Naive thymus-derived CD4-positive, alpha-beta T cell (primary cell): Measurements from ENCODE around the gene RPS6KL1. TPM values are rescaled to one million over a fixed set of nuclear protein-coding genes. Genes with fewer than 3 reads are reported as not detected.

Experiments used
- ATAC-seq: fragments of 150-1000 bp; cut with Tn5 transposase; 2 replicates; pipeline ENCODE4 v1.10.0; 2021; ENCODE audit warnings: mild to moderate bottlenecking, moderate library complexity
- CTCF ChIA-PET: fragments of 350-600 bp; sonication (Branson Sonifier 250); formaldehyde crosslinking; loops from one replicate; lab custom pipeline; 2021; ENCODE audit warnings: antibody characterized with exemption; lab: Charles Lee
- POLR2A ChIA-PET: fragments of 350-600 bp; sonication (Branson Sonifier 250); formaldehyde crosslinking; loops from one replicate; lab custom pipeline; 2021; ENCODE audit warnings: antibody characterized with exemption, inconsistent platforms; lab: Charles Lee
- DNase-seq, 9 donors: peaks; one replicate each; pipeline versions ENCODE4 v3.0.0 to v3.0.0-alpha.2; 2020 to 2022; ENCODE audit warnings: mixed read lengths in 1 of 9
- H3K27ac ChIP-seq: one replicate; pipeline ENCODE4 v1.7.0; 2013; ENCODE audit warnings: mild to moderate bottlenecking, low read depth, low read length, moderate library complexity
- H3K27me3 ChIP-seq, 2 donors: one replicate each; pipeline ENCODE4 v1.7.0; 2013; ENCODE audit warnings: low read length in 2 of 2, mild to moderate bottlenecking in 2 of 2, moderate library complexity in 2 of 2; ENCODE audit not compliant: control insufficient read depth in 2 of 2, insufficient read depth in 2 of 2
- H3K36me3 ChIP-seq, 3 experiments: 1 replicate in 2 of 3; 2 replicates in 1 of 3; pipeline ENCODE4 v1.7.0; 2013; ENCODE audit warnings: low read length in 3 of 3, mild to moderate bottlenecking in 3 of 3, moderate library complexity in 1 of 3; ENCODE audit not compliant: insufficient read depth in 3 of 3, control insufficient read depth in 2 of 3
- H3K4me1 ChIP-seq, 2 donors: one replicate each; pipeline ENCODE4 v1.7.0; 2013; ENCODE audit warnings: low read length in 2 of 2, mild to moderate bottlenecking in 2 of 2, moderate library complexity in 1 of 2; ENCODE audit not compliant: control insufficient read depth in 2 of 2, insufficient read depth in 2 of 2
- H3K4me3 ChIP-seq: 2 replicates; pipeline ENCODE4 v1.7.0; 2013; ENCODE audit warnings: mild to moderate bottlenecking, low read length
- H3K9me3 ChIP-seq, 3 experiments: 1 replicate in 2 of 3; 2 replicates in 1 of 3; pipeline ENCODE4 v1.7.0; 2013; ENCODE audit warnings: low read length in 3 of 3; ENCODE audit not compliant: control insufficient read depth in 2 of 3
- H3K27ac Mint-ChIP-seq, 9 donors: one replicate each; pipeline ENCODE4 v1.8.0; 2020 to 2022; ENCODE audit warnings: mixed read lengths in 9 of 9, mild to moderate bottlenecking in 8 of 9, moderate library complexity in 5 of 9, inconsistent platforms in 2 of 9
- H3K27me3 Mint-ChIP-seq, 5 donors: one replicate each; pipeline ENCODE4 v1.8.0; 2021 to 2022; ENCODE audit warnings: mixed read lengths in 5 of 5, mild to moderate bottlenecking in 1 of 5
- H3K36me3 Mint-ChIP-seq, 5 donors: one replicate each; pipeline ENCODE4 v1.8.0; 2020 to 2022; ENCODE audit warnings: mixed read lengths in 5 of 5, mild to moderate bottlenecking in 3 of 5, inconsistent platforms in 1 of 5
- H3K4me1 Mint-ChIP-seq, 7 donors: one replicate each; pipeline ENCODE4 v1.8.0; 2020 to 2022; ENCODE audit warnings: mixed read lengths in 7 of 7, mild to moderate bottlenecking in 3 of 7, inconsistent platforms in 1 of 7
- H3K4me3 Mint-ChIP-seq, 10 donors: one replicate each; pipeline ENCODE4 v1.8.0; 2020 to 2022; ENCODE audit warnings: mild to moderate bottlenecking in 10 of 10, mixed read lengths in 10 of 10, moderate library complexity in 6 of 10, inconsistent platforms in 2 of 10
- H3K9me3 Mint-ChIP-seq, 11 donors: one replicate each; pipeline ENCODE4 v1.8.0; 2020 to 2022; ENCODE audit warnings: mixed read lengths in 11 of 11, mild to moderate bottlenecking in 4 of 11, inconsistent platforms in 1 of 11, moderate library complexity in 1 of 11
- intact Hi-C, 2 donors: fragments of 100-400 bp; cut with micrococcal nuclease; formaldehyde crosslinking; loops; one replicate each; pipeline ENCODE4 v1.15.1; 2023
- polyA plus RNA-seq, 2 donors: library from polyadenylated mRNA; unstranded; fragments of 300-500 nt; fragmentation: Illumina TruSeq; gene quantifications; one replicate each; pipeline ENCODE4 v1.2.3, GENCODE V29; 2021
- total RNA-seq, 6 experiments: library from RNA in 5 of 6; stranded (reverse) in 5 of 6; gene quantifications; 1 replicate in 5 of 6; 2 replicates in 1 of 6; pipeline ENCODE4 v1.2.3 and lab custom pipeline; 2021 to 2026

RPS6KL1 gene
- total and polyA plus RNA-seq, 7 experiments from 2014 or later, result 2.0 to 12.8 (median 5.7) TPM

DNA sequence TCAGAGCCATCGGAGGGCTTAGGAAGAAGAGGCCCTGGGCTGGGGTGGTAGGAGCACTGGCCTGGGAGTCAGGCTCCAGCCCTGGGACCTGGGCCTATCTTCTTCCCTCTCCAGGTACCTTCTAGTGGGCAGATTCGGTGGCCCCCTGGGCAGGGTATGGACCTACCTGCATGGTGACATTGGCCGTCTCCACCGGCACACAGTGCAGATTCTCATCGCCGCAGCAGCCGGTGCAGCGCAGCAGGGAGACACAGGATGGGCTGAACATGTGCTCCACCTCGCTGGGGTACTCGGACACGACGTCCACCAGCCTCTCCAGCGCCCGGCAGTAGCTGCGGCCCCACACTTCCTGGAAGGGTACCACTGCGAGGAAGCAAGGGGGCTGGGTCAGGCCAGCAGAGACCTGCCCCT is 26.1 kb upstream of the RPS6KL1 start:
- H3K36me3 ChIP-seq, result no peaks in the 10 kb centered on the region
- Mint-ChIP-seq H3K9me3 (no peaks in the 10 kb centered on the region), H3K4me1 (peaks cover 6 to 9% (median 7%) of the 10 kb centered on the region in 7 donors), H3K4me3 (no peak overlapping the region), H3K36me3 (no peaks in the 10 kb centered on the region), H3K27me3 (peaks cover 0 to 7% (median 5%) of the 10 kb centered on the region in 5 donors), H3K27ac (peak overlapping the region in 1 of 9 donors; percentile 53)
- no peak for ATAC-seq
- H3K4me1 ChIP-seq, result no peaks in the 10 kb centered on the region
- POLR2A ChIA-PET, result no interaction called here
- peaks cover 0 to 7% of the 10 kb centered on the region in 2 donors for H3K27me3 ChIP-seq
- H3K27ac ChIP-seq, result no peak overlapping the region
- CTCF ChIA-PET, result interaction anchor here (0.7 to 1.1 kb wide), 4 partner anchors 43 to 340 kb away, joined by 3 to 5 read pairs (median 4); no protein-coding TSS in a partner anchor
- no peaks in the 10 kb centered on the region for H3K9me3 ChIP-seq
- no peak for DNase-seq
- intact Hi-C loops, result loop anchor here in 1 of 2 donors (5.0 to 10.0 kb wide), 2 partner anchors 118 to 356 kb away; partner anchors contain the start of gene ZC2HC1C
- no peak overlapping the region for H3K4me3 ChIP-seq

DNA sequence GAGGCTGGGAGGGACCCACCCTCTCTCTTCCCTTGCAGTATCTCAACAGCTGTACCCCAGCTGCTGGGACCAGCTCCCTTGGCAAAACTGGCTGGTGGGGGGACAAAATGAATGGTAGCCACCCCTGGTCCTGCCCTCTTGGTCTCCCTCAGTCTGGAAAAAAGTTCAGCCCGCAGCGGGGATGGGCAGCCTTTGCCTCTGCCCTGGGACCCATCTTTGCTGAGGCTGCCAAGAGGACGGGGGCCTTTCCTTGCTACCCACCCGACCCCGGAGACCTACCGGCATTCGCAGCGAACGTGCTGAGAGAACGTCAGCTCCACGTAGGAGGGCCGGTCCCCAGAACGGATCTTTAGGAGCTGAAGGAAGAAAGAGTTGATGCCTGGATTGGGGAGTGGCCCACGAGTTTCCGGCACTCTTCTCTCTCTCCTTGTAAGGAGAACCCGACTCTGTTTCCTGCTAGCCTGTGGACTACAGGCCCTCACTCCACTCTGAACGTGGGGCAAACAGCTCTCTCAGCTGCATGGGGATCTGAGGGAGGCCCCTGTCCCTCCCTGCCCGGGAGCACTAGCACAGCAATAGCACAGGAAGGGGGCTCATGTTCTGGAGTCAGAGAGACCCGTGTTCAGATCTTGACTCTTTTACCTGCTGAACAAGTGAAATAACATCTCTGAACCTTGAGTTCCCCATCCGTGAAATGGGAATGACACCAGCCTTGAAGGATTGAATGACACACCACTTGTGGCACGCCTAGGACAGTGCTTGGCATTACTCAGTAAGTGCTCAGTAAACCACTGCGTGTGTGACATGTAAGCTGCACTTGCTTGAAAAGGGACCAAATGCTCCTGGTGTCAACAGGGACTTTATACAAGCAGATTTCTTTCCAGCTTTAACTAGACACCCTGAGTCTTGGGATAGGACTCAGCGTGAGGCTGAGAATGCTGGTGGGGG is 25.4 kb upstream of the RPS6KL1 start:
- Mint-ChIP-seq H3K36me3 (no peaks in the 10 kb centered on the region), H3K27ac (peak overlapping the region in 1 of 9 donors; percentile 53), H3K4me1 (peaks cover 6 to 11% (median 9%) of the 10 kb centered on the region in 7 donors), H3K9me3 (no peaks in the 10 kb centered on the region), H3K27me3 (peaks cover 0 to 7% (median 2%) of the 10 kb centered on the region in 5 donors), H3K4me3 (no peak overlapping the region)
- DNase-seq (no peak), ATAC-seq (no peak)
- H3K4me1 ChIP-seq, result no peaks in the 10 kb centered on the region
- H3K27ac ChIP-seq, result no peak overlapping the region
- peaks cover 0 to under 1% of the 10 kb centered on the region in 2 donors for H3K27me3 ChIP-seq
- POLR2A ChIA-PET, result interaction anchor here (0.6 kb wide), 1 partner anchor 302 kb away, joined by 3 read pairs; no protein-coding TSS in a partner anchor
- H3K9me3 ChIP-seq, result no peaks in the 10 kb centered on the region
- CTCF ChIA-PET, result interaction anchor here (1.0 to 3.6 kb wide), 4 partner anchors 19 to 340 kb away, joined by 3 to 19 read pairs (median 4); no protein-coding TSS in a partner anchor
- H3K4me3 ChIP-seq, result no peak overlapping the region
- intact Hi-C loops, result loop anchor here in 1 of 2 donors (5.0 to 10.0 kb wide), 2 partner anchors 119 to 356 kb away; partner anchors contain the start of gene ZC2HC1C
- H3K36me3 ChIP-seq, result no peaks in the 10 kb centered on the region

DNA sequence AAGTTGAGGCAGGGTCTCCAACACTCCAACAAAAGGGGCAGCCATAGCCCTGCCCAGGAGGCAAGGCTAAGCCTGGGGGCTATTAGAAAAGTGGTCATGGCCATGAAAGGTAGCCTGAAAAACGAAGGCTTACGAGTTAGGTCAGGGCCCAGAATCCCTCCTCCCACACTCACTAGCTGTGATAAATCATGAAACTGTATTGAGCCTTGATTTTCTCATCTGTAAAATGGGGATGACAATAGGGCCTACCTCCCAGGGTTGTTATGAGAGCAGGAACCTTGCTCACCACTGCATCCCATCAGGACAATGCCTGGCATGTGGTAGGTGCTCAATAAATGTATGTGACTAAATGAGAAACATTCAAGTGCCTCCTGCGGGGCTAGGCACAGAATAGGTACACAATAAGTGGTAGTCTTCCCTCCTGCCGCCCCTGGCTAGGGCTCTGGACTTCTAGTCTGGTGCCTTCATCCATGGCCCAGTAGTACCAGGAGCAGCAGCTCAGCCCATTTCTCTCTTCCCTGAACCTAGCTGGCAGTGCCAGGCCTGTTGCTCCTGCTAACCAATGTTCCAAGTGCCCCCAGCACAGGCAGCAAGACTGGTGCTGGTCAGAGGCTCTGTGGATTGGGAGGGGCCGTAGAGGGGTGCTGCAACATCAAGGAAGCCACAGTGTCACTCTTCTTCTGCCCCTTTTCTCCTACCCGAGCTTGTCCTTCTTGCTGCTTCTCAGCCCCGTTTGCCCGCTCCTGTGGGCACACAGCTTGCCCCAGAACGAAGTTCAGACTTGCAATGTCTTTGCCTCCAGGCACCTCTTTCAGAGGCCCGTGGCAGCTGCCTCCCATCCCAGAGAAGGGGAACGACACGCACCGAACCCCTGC is 24.5 kb upstream of the RPS6KL1 start:
- CTCF ChIA-PET, result interaction anchor here (0.6 to 3.6 kb wide), 6 partner anchors 16 to 339 kb away, joined by 3 to 19 read pairs (median 3); no protein-coding TSS in a partner anchor
- intact Hi-C loops, result loop anchor here in 1 of 2 donors (5.0 to 10.0 kb wide), 2 partner anchors 120 to 357 kb away; partner anchors contain the start of gene ZC2HC1C
- no peak overlapping the region for H3K4me3 Mint-ChIP-seq
- peaks cover 0 to 4% (median 0%) of the 10 kb centered on the region in 5 donors for H3K27me3 Mint-ChIP-seq
- no peaks in the 10 kb centered on the region for H3K36me3 Mint-ChIP-seq
- DNase-seq (no peak), ATAC-seq (no peak)
- Histone ChIP-seq H3K36me3 (no peaks in the 10 kb centered on the region), H3K4me3 (no peak overlapping the region), H3K27me3 (no peaks in the 10 kb centered on the region), H3K4me1 (peaks cover 4 to 5% of the 10 kb centered on the region in 2 donors), H3K27ac (no peak overlapping the region), H3K9me3 (no peaks in the 10 kb centered on the region)
- POLR2A ChIA-PET, result interaction anchor here (0.6 kb wide), 1 partner anchor 303 kb away, joined by 3 read pairs; no protein-coding TSS in a partner anchor
- H3K27ac Mint-ChIP-seq, result no peak overlapping the region
- no peaks in the 10 kb centered on the region for H3K9me3 Mint-ChIP-seq
- peaks cover 9 to 20% (median 18%) of the 10 kb centered on the region in 7 donors for H3K4me1 Mint-ChIP-seq

DNA sequence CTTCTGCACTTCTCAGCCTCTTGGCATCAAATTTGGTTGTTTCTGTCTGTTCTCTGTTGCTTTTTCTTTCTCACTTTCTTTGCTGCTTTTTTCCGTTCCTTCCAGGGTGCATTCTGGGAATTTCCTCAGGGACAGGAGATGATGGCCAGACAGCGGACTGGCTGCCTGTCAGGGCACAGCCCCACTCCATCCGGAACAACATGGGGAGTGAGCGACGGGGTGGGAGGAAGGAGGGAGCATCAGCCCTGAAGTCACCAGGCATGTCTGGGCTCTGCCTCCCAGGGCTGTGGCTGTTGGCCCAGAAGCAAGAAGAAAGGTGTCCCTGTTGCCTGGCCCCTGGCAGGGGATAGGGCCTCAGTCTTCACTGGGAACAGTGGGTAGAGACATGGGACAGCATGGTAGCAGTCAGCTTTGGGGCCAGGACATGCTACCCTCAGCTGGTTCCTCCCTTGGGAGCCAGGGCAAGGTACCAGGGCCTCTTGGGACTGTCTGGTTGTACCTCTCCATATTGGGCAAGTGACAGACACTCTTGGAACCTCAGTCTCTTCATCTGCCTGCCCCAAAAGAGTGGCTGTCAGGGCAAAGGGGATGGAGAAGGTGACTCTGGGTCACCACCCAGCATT is 23.7 kb upstream of the RPS6KL1 start:
- intact Hi-C loops, result loop anchor here (1.0 to 10.0 kb wide), 5 partner anchors 56 to 358 kb away; partner anchors contain the start of genes EIF2B2 (in 2 of the 2) and ZC2HC1C (in 1 of the 2)
- ATAC-seq, result no peak

DNA sequence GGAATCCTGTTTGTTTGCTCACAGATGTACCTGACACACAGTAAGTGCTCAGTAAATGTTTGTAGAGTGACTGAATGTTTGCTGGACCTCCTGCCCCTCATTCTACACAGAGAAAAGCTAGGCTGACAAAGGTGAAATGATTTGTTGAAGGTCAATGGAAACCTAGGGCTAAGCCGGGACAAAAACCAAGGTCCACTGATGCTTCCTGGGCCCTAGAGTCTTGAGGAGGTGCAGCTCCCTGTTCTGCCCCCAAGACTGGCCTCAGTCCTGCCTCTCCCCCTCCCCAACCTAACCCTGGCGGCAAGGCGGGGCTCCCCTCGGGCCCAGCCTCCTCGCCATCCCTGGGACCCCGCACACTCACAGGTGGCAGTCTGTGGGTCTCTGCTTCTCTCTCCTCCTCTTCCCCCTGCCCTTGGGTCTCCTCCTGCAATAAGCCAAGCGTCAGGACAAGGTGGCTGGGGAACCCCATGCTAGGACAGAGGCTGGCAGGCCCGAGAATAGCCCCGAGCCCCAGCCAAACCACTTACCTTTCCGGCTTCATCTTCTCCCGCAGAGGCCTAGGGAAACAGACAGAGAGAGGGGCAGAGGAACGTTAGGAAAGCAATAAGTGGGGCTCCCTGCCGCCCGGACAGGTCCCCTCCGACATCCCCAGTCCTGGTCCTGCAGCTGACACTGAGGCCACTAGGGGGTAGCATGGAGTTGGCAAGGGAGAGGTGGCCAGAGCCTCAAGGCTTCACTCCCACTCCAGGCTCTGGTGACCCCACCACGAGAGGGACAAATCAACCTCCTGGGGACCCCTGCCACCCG is 23.0 kb upstream of the RPS6KL1 start:
- ChIA-PET POLR2A (no interaction called here), CTCF (interaction anchor here (0.5 to 3.6 kb wide), 8 partner anchors 15 to 617 kb away, joined by 3 to 19 read pairs (median 3); no protein-coding TSS in a partner anchor)
- Mint-ChIP-seq H3K36me3 (peaks cover 0 to 2% (median 0%) of the 10 kb centered on the region in 5 donors), H3K9me3 (no peaks in the 10 kb centered on the region), H3K27ac (peak overlapping the region in 8 of 9 donors; percentile 17 to 93 (median 52)), H3K4me1 (peaks cover 21 to 35% (median 33%) of the 10 kb centered on the region in 7 donors), H3K27me3 (no peaks in the 10 kb centered on the region), H3K4me3 (peak overlapping the region in 6 of 10 donors; percentile 32 to 67 (median 55))
- Histone ChIP-seq H3K27ac (no peak overlapping the region), H3K4me1 (peaks cover 19 to 21% of the 10 kb centered on the region in 2 donors), H3K9me3 (no peaks in the 10 kb centered on the region), H3K27me3 (no peaks in the 10 kb centered on the region), H3K36me3 (no peaks in the 10 kb centered on the region), H3K4me3 (no peak overlapping the region)
- intact Hi-C loops, result loop anchor here (1.0 to 10.0 kb wide), 5 partner anchors 56 to 359 kb away; partner anchors contain the start of genes EIF2B2 (in 2 of the 2) and ZC2HC1C (in 1 of the 2)
- DNase-seq (peak; percentile 41 to 79 (median 61)), ATAC-seq (peak; percentile 78)

More for the DNA sequence above, 23.7 kb upstream of the RPS6KL1 start:
- Mint-ChIP-seq H3K4me3 (peak overlapping the region in 2 of 10 donors; percentile 52 to 53), H3K27me3 (no peaks in the 10 kb centered on the region), H3K36me3 (no peaks in the 10 kb centered on the region), H3K9me3 (no peaks in the 10 kb centered on the region), H3K4me1 (peaks cover 17 to 28% (median 26%) of the 10 kb centered on the region in 7 donors), H3K27ac (peak overlapping the region in 5 of 9 donors; percentile 17 to 79 (median 68))
- Histone ChIP-seq H3K9me3 (no peaks in the 10 kb centered on the region), H3K4me3 (no peak overlapping the region), H3K4me1 (peaks cover 12 to 13% of the 10 kb centered on the region in 2 donors), H3K27ac (no peak overlapping the region), H3K36me3 (no peaks in the 10 kb centered on the region), H3K27me3 (no peaks in the 10 kb centered on the region)
- CTCF ChIA-PET, result interaction anchor here (0.8 to 3.6 kb wide), 7 partner anchors 16 to 142 kb away, joined by 3 to 19 read pairs (median 3); no protein-coding TSS in a partner anchor
- POLR2A ChIA-PET, result no interaction called here
- no peak for DNase-seq
